ENCODE results near the gene GRIK2.

Gene GRIK2

DNA sequence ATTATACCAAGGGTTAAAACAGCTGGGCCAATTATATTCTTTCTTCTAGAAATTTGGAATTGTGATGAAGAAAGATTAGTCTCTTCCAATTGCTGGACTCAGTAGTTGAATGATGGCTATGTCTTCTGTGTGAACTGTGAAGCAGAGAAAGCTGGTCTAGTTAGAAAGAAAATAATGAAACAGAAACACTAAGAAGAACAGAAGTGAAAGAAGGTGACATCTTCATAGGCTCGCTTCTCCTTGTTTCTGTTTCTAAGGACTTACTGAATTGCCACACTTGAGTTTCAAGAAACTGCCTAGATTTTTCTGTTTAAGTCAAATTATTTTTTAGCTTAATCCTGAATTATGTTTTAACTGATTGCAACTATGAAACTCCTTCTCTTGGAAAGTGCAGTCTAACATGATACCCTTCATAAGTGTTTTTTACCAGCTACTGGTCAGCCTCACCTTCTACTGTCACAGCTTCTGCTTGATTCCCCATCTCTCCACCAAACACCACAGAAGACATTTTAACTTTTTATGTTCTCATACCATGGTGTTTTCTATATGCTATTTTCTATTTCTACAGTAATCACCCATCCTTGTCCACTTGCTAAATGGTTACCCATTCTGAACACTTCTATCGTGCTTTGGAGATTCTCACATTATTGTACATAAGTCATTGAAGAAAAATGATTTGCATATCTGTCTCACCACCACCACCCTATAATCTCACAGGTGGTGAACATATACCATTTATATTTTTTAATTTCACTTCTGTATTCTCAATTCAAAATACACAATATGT, 268.8 kb downstream of the GRIK2 start:
- TF ChIP-seq, protein P1, sequence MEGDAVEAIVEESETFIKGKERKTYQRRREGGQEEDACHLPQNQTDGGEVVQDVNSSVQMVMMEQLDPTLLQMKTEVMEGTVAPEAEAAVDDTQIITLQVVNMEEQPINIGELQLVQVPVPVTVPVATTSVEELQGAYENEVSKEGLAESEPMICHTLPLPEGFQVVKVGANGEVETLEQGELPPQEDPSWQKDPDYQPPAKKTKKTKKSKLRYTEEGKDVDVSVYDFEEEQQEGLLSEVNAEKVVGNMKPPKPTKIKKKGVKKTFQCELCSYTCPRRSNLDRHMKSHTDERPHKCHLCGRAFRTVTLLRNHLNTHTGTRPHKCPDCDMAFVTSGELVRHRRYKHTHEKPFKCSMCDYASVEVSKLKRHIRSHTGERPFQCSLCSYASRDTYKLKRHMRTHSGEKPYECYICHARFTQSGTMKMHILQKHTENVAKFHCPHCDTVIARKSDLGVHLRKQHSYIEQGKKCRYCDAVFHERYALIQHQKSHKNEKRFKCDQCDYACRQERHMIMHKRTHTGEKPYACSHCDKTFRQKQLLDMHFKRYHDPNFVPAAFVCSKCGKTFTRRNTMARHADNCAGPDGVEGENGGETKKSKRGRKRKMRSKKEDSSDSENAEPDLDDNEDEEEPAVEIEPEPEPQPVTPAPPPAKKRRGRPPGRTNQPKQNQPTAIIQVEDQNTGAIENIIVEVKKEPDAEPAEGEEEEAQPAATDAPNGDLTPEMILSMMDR (IDR thresholded peaks at IDR 0.05; ENCODE audit: low read depth, low read length): no peak
- H3K4me3 ChIP-seq (ENCODE audit: low read depth, low read length): no peak overlapping the region

DNA sequence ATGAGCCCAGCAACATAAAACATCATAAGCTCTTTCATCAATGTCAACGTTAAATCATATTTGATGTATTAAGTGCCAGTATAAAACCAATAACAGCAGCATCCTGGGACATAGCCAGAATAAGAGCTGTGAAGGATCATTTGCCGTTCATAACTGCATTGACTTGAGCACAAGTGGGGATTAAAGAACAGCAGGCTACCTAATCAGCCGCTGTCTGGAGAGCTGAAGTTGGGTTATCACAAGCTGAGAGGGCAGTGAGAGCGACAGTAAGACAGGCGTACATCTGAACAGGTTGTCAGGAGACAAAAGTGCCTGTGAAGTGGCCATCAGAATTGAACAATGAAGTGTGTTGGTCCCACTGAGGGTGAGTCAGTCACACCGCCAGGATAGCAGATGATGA, 269.6 kb downstream of the GRIK2 start:
- no peak overlapping the region for H3K4me3 ChIP-seq (ENCODE audit: low read depth, low read length)
- TF ChIP-seq, protein P1 (IDR thresholded peaks at IDR 0.05; ENCODE audit: low read depth, low read length): no peak

DNA sequence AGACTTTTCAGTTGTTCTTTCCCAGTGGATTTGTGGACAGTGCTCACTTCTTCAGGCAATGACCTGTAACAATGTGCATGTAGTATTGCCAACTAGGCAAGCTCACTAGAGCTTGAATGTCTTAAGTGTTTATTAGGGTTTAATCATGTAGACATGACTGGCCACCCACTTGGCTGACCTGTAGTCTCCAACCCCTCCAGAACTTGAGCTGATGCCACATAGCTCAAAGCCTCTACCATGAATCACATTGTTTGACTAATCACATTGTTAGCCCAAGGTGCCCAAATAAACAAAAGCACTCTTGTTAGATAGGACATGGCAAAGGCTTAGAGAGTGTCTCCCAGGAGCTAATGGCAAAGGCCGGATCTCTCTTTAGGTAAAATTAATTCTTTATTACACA, 272.7 kb downstream of the GRIK2 start:
- TF ChIP-seq, protein P1 (IDR thresholded peaks at IDR 0.05; ENCODE audit: low read depth, low read length): no peak
- no peak overlapping the region for H3K4me3 ChIP-seq (ENCODE audit: low read depth, low read length)

DNA sequence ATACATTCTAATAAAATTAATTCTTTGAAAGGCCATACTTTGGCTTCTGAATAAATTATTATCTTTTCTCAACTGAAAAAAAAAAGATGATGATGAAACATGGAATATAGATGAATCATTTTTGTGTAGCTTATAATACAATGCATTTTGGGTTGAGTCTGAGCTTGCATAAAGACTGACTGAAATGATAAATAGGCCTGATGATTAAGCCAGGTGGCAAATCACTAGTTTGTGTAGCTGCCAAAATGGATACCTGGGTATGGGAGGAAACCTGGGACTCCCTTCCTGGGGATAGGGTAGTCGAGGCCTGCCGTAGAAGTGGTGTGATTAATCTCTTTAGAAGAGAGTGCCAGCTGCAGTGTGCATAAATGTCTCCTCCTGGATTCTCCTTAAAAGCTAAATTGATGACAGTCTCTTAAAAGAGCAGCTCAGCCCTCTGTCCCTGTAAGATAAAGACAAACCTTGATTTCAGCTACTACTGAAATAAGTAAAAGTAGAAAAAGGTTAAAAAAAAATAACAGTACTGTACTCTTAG, 275.1 kb downstream of the GRIK2 start:
- H3K4me3 ChIP-seq (ENCODE audit: low read depth, low read length): no peak overlapping the region
- TF ChIP-seq, protein P1 (IDR thresholded peaks at IDR 0.05; ENCODE audit: low read depth, low read length): no peak

DNA sequence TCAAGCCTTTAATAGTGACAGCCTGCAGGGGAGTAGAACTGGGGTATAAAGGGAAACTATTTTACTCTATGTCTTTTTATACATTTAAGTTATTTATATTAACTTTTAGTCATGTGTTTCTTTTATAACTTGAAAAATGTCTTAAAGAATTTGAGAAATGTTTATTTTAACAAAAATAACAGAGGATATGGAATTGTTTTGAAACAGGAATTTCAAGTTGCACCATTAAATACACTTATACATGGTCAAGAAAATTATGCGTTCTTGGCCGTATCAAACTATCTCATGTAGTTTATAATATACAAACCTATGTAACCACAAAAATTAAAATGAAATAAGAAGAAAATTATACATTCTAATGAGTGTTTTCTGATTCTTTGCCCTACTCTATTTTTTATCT, 282.7 kb downstream of the GRIK2 start:
- no peak overlapping the region for H3K4me3 ChIP-seq (ENCODE audit: low read depth, low read length)
- TF ChIP-seq, protein P1 (IDR thresholded peaks at IDR 0.05; ENCODE audit: low read depth, low read length): no peak

DNA sequence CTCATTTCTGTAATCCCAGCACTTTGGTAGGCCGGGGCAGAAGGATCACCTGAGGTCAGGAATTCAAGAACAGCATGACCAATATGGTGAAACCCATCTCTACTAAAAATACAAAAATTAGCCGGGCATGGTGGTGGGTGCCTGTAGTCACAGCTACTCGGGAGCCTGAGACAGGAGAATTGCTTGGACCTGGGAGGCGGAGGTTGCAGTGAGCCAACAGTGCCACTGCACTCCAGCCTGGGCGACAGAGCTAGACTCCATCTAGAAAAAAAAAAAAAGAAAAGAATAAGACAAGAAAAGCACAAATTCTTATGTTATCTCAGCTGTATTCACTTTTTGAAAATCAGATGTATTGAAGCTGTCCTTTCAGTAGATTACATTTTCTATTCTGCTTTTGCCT, 289.4 kb downstream of the GRIK2 start:
- no peak overlapping the region for H3K4me3 ChIP-seq (ENCODE audit: low read depth, low read length)
- TF ChIP-seq, protein P1 (IDR thresholded peaks at IDR 0.05; ENCODE audit: low read depth, low read length): no peak

DNA sequence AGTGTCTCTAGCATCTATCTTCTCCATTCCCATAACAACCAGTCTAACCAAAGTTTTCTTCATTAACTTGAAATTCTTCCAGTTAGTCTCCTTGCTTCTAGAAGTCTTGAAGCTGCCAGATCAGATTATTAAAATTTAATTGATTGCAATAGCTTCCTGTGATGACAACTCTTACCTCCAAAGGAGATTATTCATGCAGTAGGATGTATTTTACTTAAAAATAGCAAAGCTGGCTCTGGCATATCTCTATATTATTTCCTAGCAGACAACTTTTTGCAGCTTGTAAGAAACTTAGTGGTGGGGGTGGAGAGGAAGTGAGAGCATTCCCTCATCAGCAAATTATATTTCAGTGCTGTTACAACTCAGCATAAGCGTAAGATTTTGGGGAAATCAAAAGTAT, 290.4 kb downstream of the GRIK2 start:
- TF ChIP-seq, protein P1 (IDR thresholded peaks at IDR 0.05; ENCODE audit: low read depth, low read length): no peak
- H3K4me3 ChIP-seq (ENCODE audit: low read depth, low read length): no peak overlapping the region

All from WI38 (cell line).